ENCODE data around the gene DDIT4. TPM values are rescaled to one million over a fixed set of nuclear protein-coding genes. Genes with fewer than 3 reads are reported as not detected.
A peak's percentile ranks its signal among the peaks of the same experiment; 100 is the strongest.

Gene DDIT4
- total RNA-seq, 1 experiment from 2014 or later = 462 TPM

DNA sequence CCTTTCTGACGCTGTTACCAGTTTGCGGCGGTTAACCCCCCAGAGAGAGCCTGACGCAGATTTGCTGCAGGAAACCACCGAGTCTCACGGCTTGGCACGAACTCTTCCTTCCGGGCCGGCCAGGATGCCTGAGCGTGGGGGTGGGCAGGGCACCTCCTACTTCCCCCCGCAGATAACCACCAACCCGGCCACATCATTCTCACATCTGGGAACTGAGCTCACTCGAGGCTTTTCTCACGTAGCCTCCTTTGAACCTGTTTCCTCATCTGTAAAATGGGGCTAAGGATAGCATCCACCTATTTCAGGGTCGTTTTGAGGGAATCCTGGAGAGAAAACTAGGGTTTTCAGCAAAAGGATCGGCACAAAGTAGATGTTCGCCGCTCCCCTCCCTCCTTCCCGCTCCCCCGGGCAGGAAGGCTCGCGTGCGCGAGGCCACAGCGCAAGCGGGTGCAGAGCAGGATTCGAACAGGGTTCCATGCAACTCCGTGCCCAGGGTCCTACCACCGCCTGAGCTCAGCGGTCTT, 23.6 kb downstream of the DDIT4 start:
- ChIA-PET RAD21 (ENCODE audit: low non-redundant PET in 1 of 2, low total read pairs in 2 of 2, uncharacterized antibody in 2 of 2, unreplicated experiment in 2 of 2) (interaction anchor here (0.6 to 1.0 kb wide), 3 partner anchors 19 to 34 kb away, joined by 4 read pairs; no protein-coding TSS in a partner anchor), CTCF (interaction anchor here (1.0 to 1.6 kb wide), 4 partner anchors 11 to 34 kb away, joined by 3 to 4 read pairs (median 3); no protein-coding TSS in a partner anchor), POLR2A (interaction anchor here (0.6 to 15.0 kb wide), 16 partner anchors 10 to 446 kb away, joined by 3 to 371 read pairs (median 6); partner anchors contain the start of genes DDIT4 and PSAP)
- no peaks in the 10 kb centered on the region for H3K27me3 ChIP-seq (ENCODE audit: insufficient read depth, low read length)
- TF ChIP-seq POLR2AphosphoS5 (IDR thresholded peaks at IDR 0.05; ENCODE audit: low read depth, low read length) (peak; percentile 77), EGR1 (IDR thresholded peaks at IDR 0.05; ENCODE audit: low read depth) (no peak)
- BruUV-seq (replicated peaks) = TSS peak; percentile 81
- H3K9me2 ChIP-seq (ENCODE audit: insufficient read depth) = no peaks in the 10 kb centered on the region
- intact Hi-C loops (cut with micrococcal nuclease) = no loop called here
- no peak for DNase-seq (ENCODE audit: low read depth, low spot score)
- H4K20me1 ChIP-seq (ENCODE audit: insufficient read depth) = no peaks in the 10 kb centered on the region
- H3K36me3 ChIP-seq (ENCODE audit: control insufficient read depth in 1 of 2, insufficient read depth in 2 of 2, low read length in 2 of 2) = no peaks in the 10 kb centered on the region
- peak overlapping the region; percentile 76 for H3K4me2 ChIP-seq (ENCODE audit: low read length)
- H2AFZ ChIP-seq (ENCODE audit: low read depth, low read length, poor library complexity, severe bottlenecking) = no peak overlapping the region
- peaks cover 32 to 70% of the 10 kb centered on the region in 2 experiments for H3K4me1 ChIP-seq (ENCODE audit: control insufficient read depth in 1 of 2, insufficient read depth in 2 of 2, low read length in 2 of 2)
- no peaks in the 10 kb centered on the region for H3K79me2 ChIP-seq (ENCODE audit: insufficient read depth, low read length)
- peak; percentile 60 for ATAC-seq
- H3K27ac ChIP-seq (ENCODE audit: low read depth, low read length) = peak overlapping the region; percentile 98
- no peaks in the 10 kb centered on the region for H3K9me3 ChIP-seq (ENCODE audit: control insufficient read depth in 1 of 2, insufficient read depth in 1 of 2, low read depth in 1 of 2, low read length in 2 of 2)
- H3K4me3 ChIP-seq (replicated peaks in 1 of 2; ENCODE audit: low read depth in 1 of 2, low read length in 2 of 2) = peak overlapping the region; percentile 58 to 64
- H3K9ac ChIP-seq (ENCODE audit: low read length) = peak overlapping the region; percentile 87

DNA sequence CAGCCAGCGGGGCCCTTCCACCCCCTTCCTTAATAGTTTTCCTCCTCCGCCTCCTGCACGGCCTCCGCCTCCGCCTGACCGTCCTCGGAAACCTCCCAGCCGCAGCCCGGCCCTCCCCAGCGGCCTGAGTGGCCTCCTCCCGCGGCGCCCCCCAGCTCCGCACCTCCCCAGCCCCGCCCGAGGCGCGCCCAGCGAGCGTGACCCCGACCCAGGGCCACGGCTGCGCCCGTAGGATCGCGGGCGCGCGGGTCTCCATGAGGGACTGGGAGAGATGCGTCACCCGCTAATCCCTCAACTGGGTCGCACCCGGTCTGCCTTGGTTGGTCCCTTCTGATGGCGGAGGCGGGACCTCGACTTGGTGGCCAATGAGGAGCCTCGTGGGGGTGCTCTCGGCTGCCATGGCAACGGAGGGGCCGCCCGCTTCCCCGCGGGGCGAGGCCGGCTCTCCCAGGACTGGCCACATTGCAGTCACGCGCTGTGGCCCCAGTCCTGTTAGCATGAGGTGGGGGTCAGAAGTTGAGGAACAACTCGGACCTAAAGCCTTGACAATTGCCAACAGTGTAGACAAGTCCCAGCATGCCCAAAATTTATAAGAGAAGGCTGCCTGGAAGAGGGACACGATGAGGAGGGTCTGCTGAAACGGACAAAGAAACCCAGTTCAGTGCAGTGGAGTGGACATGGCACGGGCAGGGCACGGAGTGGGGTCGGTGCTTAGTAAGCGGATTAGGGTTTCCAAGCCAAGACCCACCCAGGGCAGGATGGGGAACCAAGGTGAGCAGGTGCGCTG, 24.3 kb downstream of the DDIT4 start:
- peaks cover 26 to 64% of the 10 kb centered on the region in 2 experiments for H3K4me1 ChIP-seq (ENCODE audit: control insufficient read depth in 1 of 2, insufficient read depth in 2 of 2, low read length in 2 of 2)
- no peaks in the 10 kb centered on the region for H3K9me3 ChIP-seq (ENCODE audit: control insufficient read depth in 1 of 2, insufficient read depth in 1 of 2, low read depth in 1 of 2, low read length in 2 of 2)
- peak overlapping the region; percentile 58 to 64 for H3K4me3 ChIP-seq (replicated peaks in 1 of 2; ENCODE audit: low read depth in 1 of 2, low read length in 2 of 2)
- H3K9me2 ChIP-seq (ENCODE audit: insufficient read depth) = no peaks in the 10 kb centered on the region
- ATAC-seq (peak; percentile 90), DNase-seq (ENCODE audit: low read depth, low spot score) (peak; percentile 94)
- ChIA-PET POLR2A (interaction anchor here (0.8 to 15.0 kb wide), 15 partner anchors 9 to 172 kb away, joined by 3 to 371 read pairs (median 7); partner anchors contain the start of gene DDIT4), RAD21 (ENCODE audit: low non-redundant PET in 1 of 2, low total read pairs in 2 of 2, uncharacterized antibody in 2 of 2, unreplicated experiment in 2 of 2) (interaction anchor here (0.6 to 1.0 kb wide), 3 partner anchors 19 to 34 kb away, joined by 4 read pairs; no protein-coding TSS in a partner anchor), CTCF (interaction anchor here (1.0 to 1.6 kb wide), 4 partner anchors 10 to 34 kb away, joined by 3 to 4 read pairs (median 3); no protein-coding TSS in a partner anchor)
- H2AFZ ChIP-seq (ENCODE audit: low read depth, low read length, poor library complexity, severe bottlenecking) = no peak overlapping the region
- intact Hi-C loops (cut with micrococcal nuclease) = no loop called here
- no peaks in the 10 kb centered on the region for H4K20me1 ChIP-seq (ENCODE audit: insufficient read depth)
- H3K27me3 ChIP-seq (ENCODE audit: insufficient read depth, low read length) = no peaks in the 10 kb centered on the region
- no peaks in the 10 kb centered on the region for H3K36me3 ChIP-seq (ENCODE audit: control insufficient read depth in 1 of 2, insufficient read depth in 2 of 2, low read length in 2 of 2)
- TF ChIP-seq, protein P1, sequence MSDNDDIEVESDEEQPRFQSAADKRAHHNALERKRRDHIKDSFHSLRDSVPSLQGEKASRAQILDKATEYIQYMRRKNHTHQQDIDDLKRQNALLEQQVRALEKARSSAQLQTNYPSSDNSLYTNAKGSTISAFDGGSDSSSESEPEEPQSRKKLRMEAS (IDR thresholded peaks at IDR 0.05) = no peak
- no peak for TF ChIP-seq FOSL1 (IDR thresholded peaks at IDR 0.05; ENCODE audit: low read depth)
- TF ChIP-seq, protein P2, sequence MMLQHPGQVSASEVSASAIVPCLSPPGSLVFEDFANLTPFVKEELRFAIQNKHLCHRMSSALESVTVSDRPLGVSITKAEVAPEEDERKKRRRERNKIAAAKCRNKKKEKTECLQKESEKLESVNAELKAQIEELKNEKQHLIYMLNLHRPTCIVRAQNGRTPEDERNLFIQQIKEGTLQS (IDR thresholded peaks at IDR 0.05) = no peak
- TF ChIP-seq, protein P3, sequence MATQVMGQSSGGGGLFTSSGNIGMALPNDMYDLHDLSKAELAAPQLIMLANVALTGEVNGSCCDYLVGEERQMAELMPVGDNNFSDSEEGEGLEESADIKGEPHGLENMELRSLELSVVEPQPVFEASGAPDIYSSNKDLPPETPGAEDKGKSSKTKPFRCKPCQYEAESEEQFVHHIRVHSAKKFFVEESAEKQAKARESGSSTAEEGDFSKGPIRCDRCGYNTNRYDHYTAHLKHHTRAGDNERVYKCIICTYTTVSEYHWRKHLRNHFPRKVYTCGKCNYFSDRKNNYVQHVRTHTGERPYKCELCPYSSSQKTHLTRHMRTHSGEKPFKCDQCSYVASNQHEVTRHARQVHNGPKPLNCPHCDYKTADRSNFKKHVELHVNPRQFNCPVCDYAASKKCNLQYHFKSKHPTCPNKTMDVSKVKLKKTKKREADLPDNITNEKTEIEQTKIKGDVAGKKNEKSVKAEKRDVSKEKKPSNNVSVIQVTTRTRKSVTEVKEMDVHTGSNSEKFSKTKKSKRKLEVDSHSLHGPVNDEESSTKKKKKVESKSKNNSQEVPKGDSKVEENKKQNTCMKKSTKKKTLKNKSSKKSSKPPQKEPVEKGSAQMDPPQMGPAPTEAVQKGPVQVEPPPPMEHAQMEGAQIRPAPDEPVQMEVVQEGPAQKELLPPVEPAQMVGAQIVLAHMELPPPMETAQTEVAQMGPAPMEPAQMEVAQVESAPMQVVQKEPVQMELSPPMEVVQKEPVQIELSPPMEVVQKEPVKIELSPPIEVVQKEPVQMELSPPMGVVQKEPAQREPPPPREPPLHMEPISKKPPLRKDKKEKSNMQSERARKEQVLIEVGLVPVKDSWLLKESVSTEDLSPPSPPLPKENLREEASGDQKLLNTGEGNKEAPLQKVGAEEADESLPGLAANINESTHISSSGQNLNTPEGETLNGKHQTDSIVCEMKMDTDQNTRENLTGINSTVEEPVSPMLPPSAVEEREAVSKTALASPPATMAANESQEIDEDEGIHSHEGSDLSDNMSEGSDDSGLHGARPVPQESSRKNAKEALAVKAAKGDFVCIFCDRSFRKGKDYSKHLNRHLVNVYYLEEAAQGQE (IDR thresholded peaks at IDR 0.05; ENCODE audit: low read depth) = no peak
- TF ChIP-seq POLR2AphosphoS5 (IDR thresholded peaks at IDR 0.05; ENCODE audit: low read depth, low read length) = peak; percentile 72
- TF ChIP-seq POLR2A (IDR thresholded peaks at IDR 0.05; ENCODE audit: borderline replicate concordance, extremely low read depth, insufficient read depth, insufficient read length) = no peak
- TF ChIP-seq ZFX (IDR thresholded peaks at IDR 0.05) = 0 out of 2 replicates have a peak, but pooled peaks have one; percentile 30
- no peak for TF ChIP-seq JUND (IDR thresholded peaks at IDR 0.05)
- TF ChIP-seq ZNF274 (IDR thresholded peaks at IDR 0.05; ENCODE audit: low read depth, low read length) = no peak
- TF ChIP-seq EGR1 (IDR thresholded peaks at IDR 0.05; ENCODE audit: low read depth) = no peak
- TF ChIP-seq SP1 (IDR thresholded peaks at IDR 0.05; ENCODE audit: low read depth) = no peak
- TF ChIP-seq YY1 (IDR thresholded peaks at IDR 0.05; ENCODE audit: extremely low read depth, insufficient replicate concordance, low read depth, low read length) = peak; percentile 79
- no peak for TF ChIP-seq CEBPB (IDR thresholded peaks at IDR 0.05; ENCODE audit: low read depth)
- H3K79me2 ChIP-seq (ENCODE audit: insufficient read depth, low read length) = no peaks in the 10 kb centered on the region
- peak overlapping the region; percentile 87 for H3K9ac ChIP-seq (ENCODE audit: low read length)
- no TSS peak for BruUV-seq (replicated peaks)
- H3K4me2 ChIP-seq (ENCODE audit: low read length) = peak overlapping the region; percentile 76
- H3K27ac ChIP-seq (ENCODE audit: low read depth, low read length) = peak overlapping the region; percentile 98

Measured in HCT116 (cell line).